ENCODE measurements around the gene DMXL1.
"Not testable (repeated sequence)": the region's sequence is repeated elsewhere in the genome, so short reads cannot be mapped to it uniquely, and the experiment has no call there.

Gene DMXL1

GRCh38 chr5:119118000-119118399 lies 47.1 kb downstream of the DMXL1 start:
- Histone ChIP-seq H3K27ac (ENCODE audit: low read depth, low read length) (no peak overlapping the region), H3K9ac (ENCODE audit: low read length in 5 of 5) (no peak overlapping the region), H3K27me3 (ENCODE audit: control insufficient read depth in 5 of 5, insufficient read depth in 4 of 5, low read length in 5 of 5) (no peaks in the 10 kb centered on the region), H3K4me3 (ENCODE audit: low read depth in 1 of 5, low read length in 5 of 5) (no peak overlapping the region), H3K36me3 (ENCODE audit: control insufficient read depth in 5 of 5, insufficient read depth in 5 of 5, low read length in 5 of 5) (peaks cover 27 to 52% (median 46%) of the 10 kb centered on the region in 5 donors), H3K4me1 (ENCODE audit: control insufficient read depth in 5 of 5, insufficient read depth in 5 of 5, low read length in 5 of 5) (no peaks in the 10 kb centered on the region), H3K9me3 (ENCODE audit: control insufficient read depth in 5 of 5, low read length in 5 of 5) (no peaks in the 10 kb centered on the region)

GRCh38 chr5:119120893-119121292 lies 50.0 kb downstream of the DMXL1 start:
- no peak overlapping the region for H3K4me3 ChIP-seq (ENCODE audit: low read depth in 1 of 5, low read length in 5 of 5)
- H3K4me1 ChIP-seq (ENCODE audit: control insufficient read depth in 5 of 5, insufficient read depth in 5 of 5, low read length in 5 of 5) = no peaks in the 10 kb centered on the region
- H3K36me3 ChIP-seq (ENCODE audit: control insufficient read depth in 5 of 5, insufficient read depth in 5 of 5, low read length in 5 of 5) = peaks cover 32 to 48% (median 43%) of the 10 kb centered on the region in 5 donors
- H3K27ac ChIP-seq (ENCODE audit: low read depth, low read length) = no peak overlapping the region
- H3K9ac ChIP-seq (ENCODE audit: low read length in 5 of 5) = no peak overlapping the region
- no peaks in the 10 kb centered on the region for H3K27me3 ChIP-seq (ENCODE audit: control insufficient read depth in 5 of 5, insufficient read depth in 4 of 5, low read length in 5 of 5)
- no peaks in the 10 kb centered on the region for H3K9me3 ChIP-seq (ENCODE audit: control insufficient read depth in 5 of 5, low read length in 5 of 5)

GRCh38 chr5:119122474-119122873 lies 51.6 kb downstream of the DMXL1 start:
- not testable (repeated sequence) for H3K9me3 ChIP-seq (ENCODE audit: control insufficient read depth in 5 of 5, low read length in 5 of 5); H3K9ac ChIP-seq (ENCODE audit: low read length in 5 of 5); H3K4me1 ChIP-seq (ENCODE audit: control insufficient read depth in 5 of 5, insufficient read depth in 5 of 5, low read length in 5 of 5); H3K4me3 ChIP-seq (ENCODE audit: low read depth in 1 of 5, low read length in 5 of 5); H3K27me3 ChIP-seq (ENCODE audit: control insufficient read depth in 5 of 5, insufficient read depth in 4 of 5, low read length in 5 of 5); H3K27ac ChIP-seq (ENCODE audit: low read depth, low read length)
- H3K36me3 ChIP-seq (ENCODE audit: control insufficient read depth in 5 of 5, insufficient read depth in 5 of 5, low read length in 5 of 5) = peaks cover 17 to 36% (median 29%) of the 10 kb centered on the region in 5 donors

- no peaks in the 10 kb centered on the region for H3K9me3 ChIP-seq (ENCODE audit: control insufficient read depth in 5 of 5, low read length in 5 of 5)
- H3K9ac ChIP-seq (ENCODE audit: low read length in 5 of 5) = no peak overlapping the region
- H3K4me1 ChIP-seq (ENCODE audit: control insufficient read depth in 5 of 5, insufficient read depth in 5 of 5, low read length in 5 of 5) = no peaks in the 10 kb centered on the region
- H3K4me3 ChIP-seq (ENCODE audit: low read depth in 1 of 5, low read length in 5 of 5) = no peak overlapping the region
- no peak overlapping the region for H3K27ac ChIP-seq (ENCODE audit: low read depth, low read length)
- no peaks in the 10 kb centered on the region for H3K27me3 ChIP-seq (ENCODE audit: control insufficient read depth in 5 of 5, insufficient read depth in 4 of 5, low read length in 5 of 5)
- peaks cover 12 to 28% (median 26%) of the 10 kb centered on the region in 5 donors for H3K36me3 ChIP-seq (ENCODE audit: control insufficient read depth in 5 of 5, insufficient read depth in 5 of 5, low read length in 5 of 5)
Observed at GRCh38 chr5:119123280-119123679, 52.4 kb downstream of the DMXL1 start.

GRCh38 chr5:119129770-119130169 lies 58.9 kb downstream of the DMXL1 start:
- Histone ChIP-seq H3K9me3 (ENCODE audit: control insufficient read depth in 5 of 5, low read length in 5 of 5) (no peaks in the 10 kb centered on the region), H3K4me3 (ENCODE audit: low read depth in 1 of 5, low read length in 5 of 5) (no peak overlapping the region), H3K4me1 (ENCODE audit: control insufficient read depth in 5 of 5, insufficient read depth in 5 of 5, low read length in 5 of 5) (no peaks in the 10 kb centered on the region), H3K9ac (ENCODE audit: low read length in 5 of 5) (no peak overlapping the region), H3K36me3 (ENCODE audit: control insufficient read depth in 5 of 5, insufficient read depth in 5 of 5, low read length in 5 of 5) (peaks cover 10 to 47% (median 30%) of the 10 kb centered on the region in 5 donors), H3K27me3 (ENCODE audit: control insufficient read depth in 5 of 5, insufficient read depth in 4 of 5, low read length in 5 of 5) (no peaks in the 10 kb centered on the region), H3K27ac (ENCODE audit: low read depth, low read length) (no peak overlapping the region)

DNA sequence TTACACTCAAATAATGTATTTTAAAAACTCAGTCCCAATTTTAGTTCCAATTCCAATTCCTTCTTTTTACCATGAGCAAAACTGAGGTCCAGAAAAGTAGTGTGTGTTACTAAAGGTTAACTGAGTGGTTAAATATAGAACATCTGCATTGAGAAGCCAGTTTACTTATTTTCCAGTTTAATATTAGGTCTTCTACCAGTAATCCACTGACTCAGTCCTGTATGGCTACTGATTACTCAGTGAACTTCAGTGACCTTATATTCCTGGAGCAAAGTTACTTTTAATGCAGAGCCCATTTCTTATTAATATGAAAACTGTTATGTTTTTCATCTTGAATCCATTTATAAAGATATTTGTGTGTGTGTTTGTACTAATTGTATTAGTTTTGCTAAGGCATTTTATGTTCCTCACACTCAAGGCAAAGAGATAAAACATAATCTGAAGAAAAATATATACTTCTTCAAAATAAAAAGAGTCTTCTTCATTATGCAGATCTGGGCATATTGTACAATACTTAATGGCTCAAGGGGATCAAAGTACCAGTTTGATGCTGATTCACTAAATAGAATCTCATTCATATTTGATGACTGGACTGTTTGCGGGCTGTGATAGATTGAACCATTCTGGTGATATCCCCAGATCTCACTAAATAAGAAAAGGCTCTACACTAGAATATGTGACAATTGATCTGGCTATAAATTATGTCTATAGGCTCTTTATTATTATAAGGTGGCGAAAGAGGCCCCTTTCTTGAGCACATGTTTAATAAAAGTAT lies 60.8 kb downstream of the DMXL1 start:
- Histone ChIP-seq H3K9ac (ENCODE audit: low read length in 5 of 5) (no peak overlapping the region), H3K27ac (ENCODE audit: low read depth, low read length) (no peak overlapping the region), H3K27me3 (ENCODE audit: control insufficient read depth in 5 of 5, insufficient read depth in 4 of 5, low read length in 5 of 5) (no peaks in the 10 kb centered on the region), H3K36me3 (ENCODE audit: control insufficient read depth in 5 of 5, insufficient read depth in 5 of 5, low read length in 5 of 5) (peaks cover 13 to 56% (median 39%) of the 10 kb centered on the region in 5 donors), H3K4me1 (ENCODE audit: control insufficient read depth in 5 of 5, insufficient read depth in 5 of 5, low read length in 5 of 5) (no peaks in the 10 kb centered on the region), H3K9me3 (ENCODE audit: control insufficient read depth in 5 of 5, low read length in 5 of 5) (peaks cover 0 to 6% (median 0%) of the 10 kb centered on the region in 5 donors), H3K4me3 (ENCODE audit: low read depth in 1 of 5, low read length in 5 of 5) (no peak overlapping the region)

- not testable (repeated sequence) for H3K9me3 ChIP-seq (ENCODE audit: control insufficient read depth in 5 of 5, low read length in 5 of 5); H3K4me1 ChIP-seq (ENCODE audit: control insufficient read depth in 5 of 5, insufficient read depth in 5 of 5, low read length in 5 of 5); H3K27me3 ChIP-seq (ENCODE audit: control insufficient read depth in 5 of 5, insufficient read depth in 4 of 5, low read length in 5 of 5); H3K9ac ChIP-seq (ENCODE audit: low read length in 5 of 5); H3K27ac ChIP-seq (ENCODE audit: low read depth, low read length); H3K4me3 ChIP-seq (ENCODE audit: low read depth in 1 of 5, low read length in 5 of 5)
- peaks cover 9 to 48% (median 34%) of the 10 kb centered on the region in 5 donors for H3K36me3 ChIP-seq (ENCODE audit: control insufficient read depth in 5 of 5, insufficient read depth in 5 of 5, low read length in 5 of 5)
Observed at GRCh38 chr5:119135743-119136142, 64.9 kb downstream of the DMXL1 start.

GRCh38 chr5:119136666-119137318 lies 65.9 kb downstream of the DMXL1 start:
- no peak overlapping the region for H3K27ac ChIP-seq (ENCODE audit: low read depth, low read length)
- no peak overlapping the region for H3K9ac ChIP-seq (ENCODE audit: low read length in 5 of 5)
- peaks cover 9 to 48% (median 34%) of the 10 kb centered on the region in 5 donors for H3K36me3 ChIP-seq (ENCODE audit: control insufficient read depth in 5 of 5, insufficient read depth in 5 of 5, low read length in 5 of 5)
- H3K4me1 ChIP-seq (ENCODE audit: control insufficient read depth in 5 of 5, insufficient read depth in 5 of 5, low read length in 5 of 5) = no peaks in the 10 kb centered on the region
- no peaks in the 10 kb centered on the region for H3K27me3 ChIP-seq (ENCODE audit: control insufficient read depth in 5 of 5, insufficient read depth in 4 of 5, low read length in 5 of 5)
- H3K9me3 ChIP-seq (ENCODE audit: control insufficient read depth in 5 of 5, low read length in 5 of 5) = peaks cover 0 to 9% (median 0%) of the 10 kb centered on the region in 5 donors
- no peak overlapping the region for H3K4me3 ChIP-seq (ENCODE audit: low read depth in 1 of 5, low read length in 5 of 5)

- peaks cover 0 to 5% (median 0%) of the 10 kb centered on the region in 5 donors for H3K9me3 ChIP-seq (ENCODE audit: control insufficient read depth in 5 of 5, low read length in 5 of 5)
- H3K36me3 ChIP-seq (ENCODE audit: control insufficient read depth in 5 of 5, insufficient read depth in 5 of 5, low read length in 5 of 5) = peaks cover 34 to 55% (median 42%) of the 10 kb centered on the region in 5 donors
- no peaks in the 10 kb centered on the region for H3K4me1 ChIP-seq (ENCODE audit: control insufficient read depth in 5 of 5, insufficient read depth in 5 of 5, low read length in 5 of 5)
- no peak overlapping the region for H3K4me3 ChIP-seq (ENCODE audit: low read depth in 1 of 5, low read length in 5 of 5)
- H3K27me3 ChIP-seq (ENCODE audit: control insufficient read depth in 5 of 5, insufficient read depth in 4 of 5, low read length in 5 of 5) = no peaks in the 10 kb centered on the region
- no peak overlapping the region for H3K27ac ChIP-seq (ENCODE audit: low read depth, low read length)
- H3K9ac ChIP-seq (ENCODE audit: low read length in 5 of 5) = no peak overlapping the region
Observed at GRCh38 chr5:119153629-119154028, 82.7 kb downstream of the DMXL1 start.

GRCh38 chr5:119158144-119158543 lies 87.3 kb downstream of the DMXL1 start:
- no peaks in the 10 kb centered on the region for H3K4me1 ChIP-seq (ENCODE audit: control insufficient read depth in 5 of 5, insufficient read depth in 5 of 5, low read length in 5 of 5)
- peaks cover 21 to 39% (median 24%) of the 10 kb centered on the region in 5 donors for H3K36me3 ChIP-seq (ENCODE audit: control insufficient read depth in 5 of 5, insufficient read depth in 5 of 5, low read length in 5 of 5)
- H3K27me3 ChIP-seq (ENCODE audit: control insufficient read depth in 5 of 5, insufficient read depth in 4 of 5, low read length in 5 of 5) = no peaks in the 10 kb centered on the region
- no peak overlapping the region for H3K4me3 ChIP-seq (ENCODE audit: low read depth in 1 of 5, low read length in 5 of 5)
- no peak overlapping the region for H3K9ac ChIP-seq (ENCODE audit: low read length in 5 of 5)
- H3K27ac ChIP-seq (ENCODE audit: low read depth, low read length) = no peak overlapping the region
- peaks cover 0 to 5% (median 0%) of the 10 kb centered on the region in 5 donors for H3K9me3 ChIP-seq (ENCODE audit: control insufficient read depth in 5 of 5, low read length in 5 of 5)
